OCI-LY1 (cell line): ENCODE results near the gene HGS.

Experiments used
- CTCF ChIP-seq: fragments of 200-600 bp; sonication (generic), shearing (Covaris generic); IDR thresholded peaks from 2 replicates; pipeline ENCODE4 v1.5.1; 2017; ENCODE audit warnings: mild to moderate bottlenecking, antibody characterized with exemption, low read length, moderate library complexity, mixed read lengths
- EZH2 ChIP-seq: fragments of 200-600 bp; sonication (generic), shearing (Covaris generic); IDR thresholded peaks from 2 replicates; pipeline ENCODE4 v1.8.0; 2017; ENCODE audit warnings: borderline replicate concordance, mixed run types, mild to moderate bottlenecking, antibody characterized with exemption, low read length, moderate library complexity, mixed read lengths

- TF ChIP-seq CTCF (no peak), EZH2 (no peak)
Measured at GRCh38 chr17:81691196-81691595, 7.4 kb downstream of the HGS start.
